ENCODE results near the gene DOCK9. TPM values are rescaled to one million over a fixed set of nuclear protein-coding genes. Genes with fewer than 3 reads are reported as not detected.

DOCK9 gene, protein sequence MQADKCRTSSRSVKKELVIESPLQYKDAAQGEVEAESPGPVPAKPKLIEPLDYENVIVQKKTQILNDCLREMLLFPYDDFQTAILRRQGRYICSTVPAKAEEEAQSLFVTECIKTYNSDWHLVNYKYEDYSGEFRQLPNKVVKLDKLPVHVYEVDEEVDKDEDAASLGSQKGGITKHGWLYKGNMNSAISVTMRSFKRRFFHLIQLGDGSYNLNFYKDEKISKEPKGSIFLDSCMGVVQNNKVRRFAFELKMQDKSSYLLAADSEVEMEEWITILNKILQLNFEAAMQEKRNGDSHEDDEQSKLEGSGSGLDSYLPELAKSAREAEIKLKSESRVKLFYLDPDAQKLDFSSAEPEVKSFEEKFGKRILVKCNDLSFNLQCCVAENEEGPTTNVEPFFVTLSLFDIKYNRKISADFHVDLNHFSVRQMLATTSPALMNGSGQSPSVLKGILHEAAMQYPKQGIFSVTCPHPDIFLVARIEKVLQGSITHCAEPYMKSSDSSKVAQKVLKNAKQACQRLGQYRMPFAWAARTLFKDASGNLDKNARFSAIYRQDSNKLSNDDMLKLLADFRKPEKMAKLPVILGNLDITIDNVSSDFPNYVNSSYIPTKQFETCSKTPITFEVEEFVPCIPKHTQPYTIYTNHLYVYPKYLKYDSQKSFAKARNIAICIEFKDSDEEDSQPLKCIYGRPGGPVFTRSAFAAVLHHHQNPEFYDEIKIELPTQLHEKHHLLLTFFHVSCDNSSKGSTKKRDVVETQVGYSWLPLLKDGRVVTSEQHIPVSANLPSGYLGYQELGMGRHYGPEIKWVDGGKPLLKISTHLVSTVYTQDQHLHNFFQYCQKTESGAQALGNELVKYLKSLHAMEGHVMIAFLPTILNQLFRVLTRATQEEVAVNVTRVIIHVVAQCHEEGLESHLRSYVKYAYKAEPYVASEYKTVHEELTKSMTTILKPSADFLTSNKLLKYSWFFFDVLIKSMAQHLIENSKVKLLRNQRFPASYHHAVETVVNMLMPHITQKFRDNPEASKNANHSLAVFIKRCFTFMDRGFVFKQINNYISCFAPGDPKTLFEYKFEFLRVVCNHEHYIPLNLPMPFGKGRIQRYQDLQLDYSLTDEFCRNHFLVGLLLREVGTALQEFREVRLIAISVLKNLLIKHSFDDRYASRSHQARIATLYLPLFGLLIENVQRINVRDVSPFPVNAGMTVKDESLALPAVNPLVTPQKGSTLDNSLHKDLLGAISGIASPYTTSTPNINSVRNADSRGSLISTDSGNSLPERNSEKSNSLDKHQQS (N-terminal part only)
- total RNA-seq, result 75.0 TPM
- 1 to 10 TPM; 4.4 to 8.3 (median 6.6) TPM for polyA plus RNA-seq

DNA sequence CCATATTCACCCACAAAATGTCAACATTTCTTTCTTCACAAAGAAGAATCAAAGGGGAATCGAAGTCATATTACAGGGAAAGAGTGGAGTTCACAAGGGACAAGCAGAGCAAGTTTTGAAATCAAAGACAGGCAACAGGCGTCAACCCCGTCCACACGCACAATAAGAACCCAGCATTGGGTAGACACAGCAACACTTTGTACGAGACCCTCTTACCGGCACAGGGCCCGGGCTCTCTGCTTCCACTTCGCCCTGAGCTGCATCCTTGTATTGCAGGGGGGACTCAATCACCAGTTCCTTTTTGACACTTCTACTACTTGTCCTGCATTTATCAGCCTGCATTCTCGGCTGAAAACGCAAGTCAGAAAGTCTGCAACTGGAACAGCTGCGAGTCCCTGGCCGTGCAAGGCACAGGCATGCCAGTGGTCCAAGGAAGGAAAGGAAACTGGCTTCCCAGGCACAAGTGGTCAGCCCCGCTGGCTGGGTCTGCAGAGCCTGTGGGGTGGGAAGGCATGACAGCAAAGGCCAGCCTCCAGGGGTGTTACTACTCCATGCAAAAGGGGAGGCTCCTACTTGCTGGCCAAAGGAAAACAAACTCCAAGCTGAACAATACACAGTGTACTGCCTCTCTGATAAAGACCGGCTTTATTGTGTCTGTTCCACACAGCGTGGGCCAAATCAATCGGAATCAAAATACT is at the start of gene DOCK9:
Gene DOCK9 (minus strand): TSS at position 497 of the 698 bp plus-strand sequence. CDS start 155 bp downstream, at position 342.
- Mint-ChIP-seq H3K27me3 (no peaks in the 10 kb centered on the region), H3K27ac (peak within 1 kb of the TSS; percentile 4 to 55 (median 45)), H3K9me3 (peaks cover 0 to 2% (median 0%) of the 10 kb centered on the region in 7 donors), H3K4me3 (peak within 1 kb of the TSS in 1 of 4 donors; percentile 33), H3K36me3 (peaks cover 4% of the 10 kb centered on the region), H3K4me1 (peaks cover 22 to 80% (median 47%) of the 10 kb centered on the region in 4 donors)
- H3K4me1 ChIP-seq (ENCODE audit: control insufficient read depth, insufficient read depth, low read length, poor library complexity, severe bottlenecking), result peaks cover 3% of the 10 kb centered on the region
- ATAC-seq (ENCODE audit: low read depth in 2 of 2), result no peak
- no peaks in the 10 kb centered on the region for H3K36me3 ChIP-seq (ENCODE audit: control insufficient read depth, insufficient read depth, low read length)
- H3K4me3 ChIP-seq (ENCODE audit: low read depth, low read length), result no peak within 1 kb of the TSS
- no peaks in the 10 kb centered on the region for H3K27me3 ChIP-seq (ENCODE audit: control insufficient read depth, insufficient read depth, low read length)
- no peaks in the 10 kb centered on the region for H3K9me3 ChIP-seq (ENCODE audit: control insufficient read depth in 2 of 2, low read length in 2 of 2)
- no peak for DNase-seq
- H3K27ac ChIP-seq (ENCODE audit: insufficient read depth, low read length, poor library complexity, severe bottlenecking), result no peak within 1 kb of the TSS

DNA sequence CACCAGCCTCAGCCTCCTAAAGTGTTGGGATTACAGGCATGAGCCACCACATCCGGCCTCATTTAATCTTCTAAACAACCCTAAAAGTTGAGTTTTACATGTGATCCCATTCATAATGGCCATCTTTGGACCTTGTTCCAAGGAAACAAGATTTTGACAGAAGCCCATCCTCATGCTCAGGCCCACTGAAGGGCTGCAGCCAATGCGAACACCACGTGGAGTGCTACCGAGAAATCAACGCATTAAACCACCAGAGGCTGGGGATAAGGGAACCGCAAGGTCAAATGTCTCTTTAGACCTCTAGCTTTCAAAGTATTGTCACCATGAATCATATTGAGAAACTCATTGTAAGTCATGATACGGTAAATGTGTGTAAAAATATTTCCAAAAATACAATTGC is 49.4 kb upstream of the DOCK9 start:
- no peaks in the 10 kb centered on the region for H3K36me3 ChIP-seq (ENCODE audit: control insufficient read depth, insufficient read depth, low read length)
- Mint-ChIP-seq H3K9me3 (peaks cover 0 to 5% (median 0%) of the 10 kb centered on the region in 7 donors), H3K27ac (peak overlapping the region in 1 of 3 donors; percentile 44), H3K36me3 (peaks cover 7% of the 10 kb centered on the region), H3K4me3 (no peak overlapping the region), H3K27me3 (no peaks in the 10 kb centered on the region), H3K4me1 (peaks cover 19 to 66% (median 44%) of the 10 kb centered on the region in 4 donors)
- H3K27ac ChIP-seq (ENCODE audit: insufficient read depth, low read length, poor library complexity, severe bottlenecking), result no peak overlapping the region
- H3K4me3 ChIP-seq (ENCODE audit: low read depth, low read length), result no peak overlapping the region
- peak in 1 of 3 donors; percentile 30 for DNase-seq
- peaks cover 0 to 4% of the 10 kb centered on the region in 2 experiments for H3K9me3 ChIP-seq (ENCODE audit: control insufficient read depth in 2 of 2, low read length in 2 of 2)
- no peaks in the 10 kb centered on the region for H3K4me1 ChIP-seq (ENCODE audit: control insufficient read depth, insufficient read depth, low read length, poor library complexity, severe bottlenecking)
- no peaks in the 10 kb centered on the region for H3K27me3 ChIP-seq (ENCODE audit: control insufficient read depth, insufficient read depth, low read length)
- no peak for ATAC-seq (ENCODE audit: low read depth in 2 of 2)

DNA sequence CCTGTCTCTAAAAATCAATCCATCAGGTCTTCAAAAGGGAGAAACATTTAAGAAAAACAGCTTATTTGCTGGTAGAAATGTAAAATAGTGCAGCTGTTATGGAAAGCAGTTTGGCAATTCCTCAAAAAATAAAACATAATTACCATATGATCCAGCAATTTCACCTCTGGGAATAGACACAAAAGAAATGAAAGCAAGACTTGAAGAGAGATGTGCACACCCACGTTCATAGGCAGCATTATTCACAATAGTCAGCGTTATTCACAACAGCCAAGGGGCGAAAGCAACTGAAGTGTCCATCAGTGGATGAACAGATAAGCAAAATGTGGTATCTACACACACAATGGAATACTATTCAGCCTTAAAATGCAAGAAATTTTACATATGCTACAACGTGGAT is 45.1 kb upstream of the DOCK9 start:
- no peak overlapping the region for H3K27ac ChIP-seq (ENCODE audit: insufficient read depth, low read length, poor library complexity, severe bottlenecking)
- no peaks in the 10 kb centered on the region for H3K9me3 ChIP-seq (ENCODE audit: control insufficient read depth in 2 of 2, low read length in 2 of 2)
- H3K4me3 Mint-ChIP-seq, result no peak overlapping the region
- no peaks in the 10 kb centered on the region for H3K9me3 Mint-ChIP-seq
- no peaks in the 10 kb centered on the region for H3K27me3 ChIP-seq (ENCODE audit: control insufficient read depth, insufficient read depth, low read length)
- no peak for ATAC-seq (ENCODE audit: low read depth in 2 of 2)
- peak overlapping the region in 1 of 3 donors; percentile 71 for H3K27ac Mint-ChIP-seq
- H3K4me3 ChIP-seq (ENCODE audit: low read depth, low read length), result no peak overlapping the region
- no peaks in the 10 kb centered on the region for H3K4me1 ChIP-seq (ENCODE audit: control insufficient read depth, insufficient read depth, low read length, poor library complexity, severe bottlenecking)
- no peaks in the 10 kb centered on the region for H3K36me3 ChIP-seq (ENCODE audit: control insufficient read depth, insufficient read depth, low read length)
- H3K4me1 Mint-ChIP-seq, result peaks cover 10 to 56% (median 40%) of the 10 kb centered on the region in 4 donors
- no peaks in the 10 kb centered on the region for H3K27me3 Mint-ChIP-seq
- peaks cover 12% of the 10 kb centered on the region for H3K36me3 Mint-ChIP-seq
- no peak for DNase-seq

DNA sequence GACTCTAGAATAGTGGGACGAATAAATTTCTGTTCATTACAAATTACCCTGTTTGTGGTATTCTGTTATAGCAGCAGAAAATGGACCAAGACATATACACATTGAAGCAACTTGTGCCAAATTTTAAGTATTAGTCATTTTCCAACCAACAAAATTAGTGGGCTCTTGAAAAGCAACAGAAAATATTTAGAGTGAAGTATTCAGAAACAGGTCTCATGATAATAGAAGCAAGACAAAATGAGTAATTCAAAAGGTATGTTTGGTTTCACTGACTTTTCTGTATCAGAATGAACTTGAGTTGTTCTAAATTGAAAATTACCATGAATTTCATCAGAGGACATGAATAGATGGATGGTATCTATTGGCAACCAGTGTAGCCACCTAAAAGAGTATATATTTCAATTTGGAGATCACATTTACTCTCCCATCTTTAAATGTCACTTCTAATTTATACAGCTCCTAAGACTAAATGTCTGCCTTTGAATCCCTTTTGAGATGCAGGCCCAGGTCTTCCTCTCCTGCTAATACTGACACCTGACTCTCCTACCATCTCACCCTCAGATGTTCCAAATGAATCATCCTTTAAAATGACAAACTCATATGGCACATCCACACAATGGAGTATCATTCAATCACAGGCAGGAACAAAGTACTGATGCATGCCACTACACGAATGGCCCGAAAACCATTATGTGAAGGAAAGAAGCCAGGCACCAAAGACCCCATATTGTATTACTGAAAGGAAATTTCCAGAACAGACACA is 40.7 kb upstream of the DOCK9 start:
- H3K27me3 ChIP-seq (ENCODE audit: control insufficient read depth, insufficient read depth, low read length), result no peaks in the 10 kb centered on the region
- no peak overlapping the region for H3K4me3 Mint-ChIP-seq
- H3K4me1 ChIP-seq (ENCODE audit: control insufficient read depth, insufficient read depth, low read length, poor library complexity, severe bottlenecking), result no peaks in the 10 kb centered on the region
- no peaks in the 10 kb centered on the region for H3K36me3 ChIP-seq (ENCODE audit: control insufficient read depth, insufficient read depth, low read length)
- peaks cover 12 to 54% (median 33%) of the 10 kb centered on the region in 4 donors for H3K4me1 Mint-ChIP-seq
- H3K27ac ChIP-seq (ENCODE audit: insufficient read depth, low read length, poor library complexity, severe bottlenecking), result no peak overlapping the region
- no peaks in the 10 kb centered on the region for H3K9me3 Mint-ChIP-seq
- peak overlapping the region in 1 of 3 donors; percentile 26 for H3K27ac Mint-ChIP-seq
- DNase-seq (no peak), ATAC-seq (ENCODE audit: low read depth in 2 of 2) (no peak)
- H3K27me3 Mint-ChIP-seq, result no peaks in the 10 kb centered on the region
- peaks cover 8% of the 10 kb centered on the region for H3K36me3 Mint-ChIP-seq
- no peaks in the 10 kb centered on the region for H3K9me3 ChIP-seq (ENCODE audit: control insufficient read depth in 2 of 2, low read length in 2 of 2)
- no peak overlapping the region for H3K4me3 ChIP-seq (ENCODE audit: low read depth, low read length)

DNA sequence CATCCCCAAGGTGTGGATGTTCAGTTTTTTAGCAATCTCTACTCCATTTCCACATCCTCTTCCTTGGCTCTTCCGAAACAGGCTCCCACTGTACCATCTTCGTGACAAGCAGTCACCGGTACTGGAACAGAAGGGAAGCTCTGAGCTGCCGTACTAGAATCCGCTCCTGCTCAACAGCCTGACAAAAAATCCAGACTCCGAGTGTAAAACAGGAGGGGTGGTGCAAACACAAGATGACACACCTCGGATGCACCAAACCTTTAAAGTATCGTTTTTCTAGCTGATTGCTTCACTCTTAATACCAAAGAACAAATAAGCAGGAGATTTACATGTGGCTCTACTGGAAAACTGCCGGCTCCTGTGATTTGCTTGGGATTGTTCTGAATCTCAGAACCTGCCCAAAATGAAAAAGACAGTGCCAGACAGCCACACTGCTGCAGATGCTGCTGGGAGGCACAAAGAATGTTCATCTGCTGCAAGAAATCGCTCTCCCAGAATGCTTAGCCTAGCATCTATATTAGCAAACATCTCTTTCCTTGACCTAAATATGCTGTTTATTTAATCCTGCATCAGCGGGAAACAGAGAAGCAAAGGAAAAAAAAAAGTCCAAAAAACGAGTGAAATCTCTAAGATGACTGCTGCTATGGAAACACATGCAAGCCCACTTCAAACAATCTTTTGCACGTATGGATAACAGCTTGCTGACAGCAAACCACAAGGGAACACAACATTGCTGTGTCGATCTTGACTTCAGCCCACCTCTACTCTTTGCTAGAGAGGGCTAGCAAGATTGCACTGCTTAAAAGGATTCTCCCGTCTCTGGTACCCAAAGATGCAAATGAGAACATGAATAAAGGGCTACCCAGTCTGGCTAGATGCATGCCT is 38.0 kb upstream of the DOCK9 start:
- no peak for DNase-seq
- ATAC-seq (ENCODE audit: low read depth in 2 of 2), result no peak
- Mint-ChIP-seq H3K4me3 (no peak overlapping the region), H3K36me3 (peaks cover 11% of the 10 kb centered on the region), H3K4me1 (peaks cover 12 to 58% (median 35%) of the 10 kb centered on the region in 4 donors), H3K9me3 (peaks cover 0 to 2% (median 0%) of the 10 kb centered on the region in 7 donors), H3K27me3 (no peaks in the 10 kb centered on the region), H3K27ac (peak overlapping the region in 2 of 3 donors; percentile 7 to 56)
- no peak overlapping the region for H3K4me3 ChIP-seq (ENCODE audit: low read depth, low read length)
- H3K4me1 ChIP-seq (ENCODE audit: control insufficient read depth, insufficient read depth, low read length, poor library complexity, severe bottlenecking), result no peaks in the 10 kb centered on the region
- H3K9me3 ChIP-seq (ENCODE audit: control insufficient read depth in 2 of 2, low read length in 2 of 2), result no peaks in the 10 kb centered on the region
- no peaks in the 10 kb centered on the region for H3K27me3 ChIP-seq (ENCODE audit: control insufficient read depth, insufficient read depth, low read length)
- H3K27ac ChIP-seq (ENCODE audit: insufficient read depth, low read length, poor library complexity, severe bottlenecking), result no peak overlapping the region
- no peaks in the 10 kb centered on the region for H3K36me3 ChIP-seq (ENCODE audit: control insufficient read depth, insufficient read depth, low read length)

DNA sequence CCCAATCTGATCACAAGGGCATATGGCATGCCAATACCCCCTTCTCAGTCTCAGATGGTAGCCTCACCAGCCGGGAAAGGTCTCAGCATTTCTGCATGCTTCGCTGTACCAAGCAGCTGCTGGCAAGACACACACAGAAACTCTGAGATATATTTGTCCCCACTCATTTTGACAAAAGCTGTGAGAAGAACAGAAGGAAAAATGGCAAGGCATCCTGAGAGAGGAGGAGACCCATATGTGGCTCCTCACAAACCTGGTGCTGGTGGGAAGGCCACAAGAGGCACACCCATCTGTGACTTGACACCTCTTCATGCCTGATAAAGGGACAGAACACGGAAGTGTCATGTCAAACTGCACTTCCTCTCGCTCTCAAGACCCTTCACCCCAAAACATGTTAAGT is 36.7 kb upstream of the DOCK9 start:
- Mint-ChIP-seq H3K4me1 (peaks cover 8 to 61% (median 35%) of the 10 kb centered on the region in 4 donors), H3K27ac (no peak overlapping the region), H3K9me3 (peaks cover 0 to 2% (median 0%) of the 10 kb centered on the region in 7 donors), H3K36me3 (peaks cover 8% of the 10 kb centered on the region), H3K27me3 (no peaks in the 10 kb centered on the region), H3K4me3 (no peak overlapping the region)
- no peak for ATAC-seq (ENCODE audit: low read depth in 2 of 2)
- no peaks in the 10 kb centered on the region for H3K27me3 ChIP-seq (ENCODE audit: control insufficient read depth, insufficient read depth, low read length)
- no peak overlapping the region for H3K4me3 ChIP-seq (ENCODE audit: low read depth, low read length)
- no peak for DNase-seq
- no peaks in the 10 kb centered on the region for H3K9me3 ChIP-seq (ENCODE audit: control insufficient read depth in 2 of 2, low read length in 2 of 2)
- H3K4me1 ChIP-seq (ENCODE audit: control insufficient read depth, insufficient read depth, low read length, poor library complexity, severe bottlenecking), result no peaks in the 10 kb centered on the region
- H3K36me3 ChIP-seq (ENCODE audit: control insufficient read depth, insufficient read depth, low read length), result no peaks in the 10 kb centered on the region
- H3K27ac ChIP-seq (ENCODE audit: insufficient read depth, low read length, poor library complexity, severe bottlenecking), result no peak overlapping the region
